B cell (primary cell): Measurements from ENCODE around the gene KCNQ1OT1. TPM values are rescaled to one million over a fixed set of nuclear protein-coding genes. Genes with fewer than 3 reads are reported as not detected.

Experiments
- ATAC-seq: fragments of 200-7000 bp; cut with Tn5 transposase; one replicate; pipeline ENCODE4 v1.10.0; 2021; ENCODE audit warnings: low read depth, mild to moderate bottlenecking, moderate number of reproducible peaks, moderate library complexity
- CTCF ChIA-PET: fragments of 350-600 bp; sonication (Branson Sonifier 250); formaldehyde crosslinking; loops from one replicate; lab custom pipeline; 2021; ENCODE audit warnings: antibody characterized with exemption, inconsistent platforms; lab: Charles Lee
- POLR2A ChIA-PET: fragments of 350-600 bp; sonication (Branson Sonifier 250); formaldehyde crosslinking; loops from one replicate; lab custom pipeline; 2021; ENCODE audit warnings: antibody characterized with exemption; lab: Charles Lee
- DNase-seq: peaks from one replicate; pipeline ENCODE4 v3.0.0; 2013
- H2AFZ ChIP-seq: 2 replicates; pipeline ENCODE4 v1.6.1; 2012; ENCODE audit warnings: mild to moderate bottlenecking, low read depth, low read length; ENCODE audit not compliant: insufficient read depth, poor library complexity, severe bottlenecking
- H3K27ac ChIP-seq, 2 donors: 1 replicate in 1 of 2; 2 replicates in 1 of 2; pipeline ENCODE4 v1.5.1; 2012 to 2013; ENCODE audit warnings: low read length in 2 of 2, mild to moderate bottlenecking in 2 of 2, moderate library complexity in 1 of 2
- H3K27me3 ChIP-seq, 4 experiments: fragments of 200-600 bp in 1 of 4; sonication (generic) in 1 of 4; replicated peaks in 1 of 4; 1 replicate in 2 of 4; 2 replicates in 2 of 4; pipeline versions ENCODE4 v1.6.1 to v1.7.0; 2013 to 2016; ENCODE audit warnings: low read length in 3 of 4, mild to moderate bottlenecking in 2 of 4, mixed read lengths in 1 of 4, moderate library complexity in 1 of 4; ENCODE audit not compliant: insufficient read depth in 4 of 4, control insufficient read depth in 3 of 4; ENCODE audit errors: control extremely low read depth in 1 of 4
- H3K36me3 ChIP-seq, 2 experiments: replicated peaks in 1 of 2; 1 replicate in 1 of 2; 2 replicates in 1 of 2; pipeline versions ENCODE4 v1.6.1 to v1.7.1; 2013; ENCODE audit warnings: low read length in 1 of 2; ENCODE audit not compliant: insufficient read depth in 2 of 2, control insufficient read depth in 1 of 2; ENCODE audit errors: control extremely low read depth in 1 of 2, extremely low read depth in 1 of 2
- H3K4me1 ChIP-seq, 2 donors: fragments of 200-600 bp in 1 of 2; sonication (generic) in 1 of 2; 1 replicate in 1 of 2; 2 replicates in 1 of 2; pipeline versions ENCODE4 v1.5.1 to v1.6.1; 2013 to 2017; ENCODE audit warnings: low read length in 2 of 2; ENCODE audit not compliant: control insufficient read depth in 2 of 2, insufficient read depth in 2 of 2
- H3K4me2 ChIP-seq: replicated peaks from 2 replicates; pipeline ENCODE3; 2012; ENCODE audit warnings: mild to moderate bottlenecking, low read depth, low read length; ENCODE audit not compliant: poor library complexity, severe bottlenecking
- H3K4me3 ChIP-seq, 5 experiments: fragments of 200-600 bp in 1 of 5; sonication (generic) in 1 of 5; 1 replicate in 3 of 5; 2 replicates in 2 of 5; pipeline versions ENCODE4 v1.5.1 to v1.7.0; 2011 to 2016; ENCODE audit warnings: low read length in 4 of 5, mild to moderate bottlenecking in 4 of 5, low read depth in 2 of 5, control low read depth in 1 of 5, moderate library complexity in 1 of 5; ENCODE audit not compliant: insufficient read depth in 1 of 5; ENCODE audit errors: control extremely low read depth in 1 of 5, extremely low read depth in 1 of 5
- H3K79me2 ChIP-seq: fragments of 200-600 bp; sonication (generic); one replicate; pipeline ENCODE4 v1.6.0; 2016; ENCODE audit warnings: low read length; ENCODE audit not compliant: control insufficient read depth, insufficient read depth
- H3K9ac ChIP-seq: fragments of 200-600 bp; sonication (generic); 2 replicates; pipeline ENCODE4 v1.6.1; 2017; ENCODE audit warnings: mild to moderate bottlenecking, low read length, moderate library complexity
- H3K9me3 ChIP-seq, 3 donors: one replicate each; pipeline versions ENCODE4 v1.6.1 to v1.7.1; 2013; ENCODE audit warnings: low read length in 2 of 3; ENCODE audit not compliant: control insufficient read depth in 2 of 3, insufficient read depth in 1 of 3; ENCODE audit errors: control extremely low read depth in 1 of 3
- H4K20me1 ChIP-seq: 2 replicates; pipeline ENCODE4 v1.6.0; 2012; ENCODE audit warnings: mild to moderate bottlenecking, low read length; ENCODE audit not compliant: insufficient read depth, control insufficient read depth, poor library complexity, severe bottlenecking
- H3K27ac Mint-ChIP-seq: one replicate; pipeline ENCODE4 v1.8.0; 2021; ENCODE audit warnings: mixed read lengths
- H3K27me3 Mint-ChIP-seq: one replicate; pipeline ENCODE4 v1.8.0; 2021; ENCODE audit warnings: mixed read lengths
- H3K4me1 Mint-ChIP-seq: one replicate; pipeline ENCODE4 v1.8.0; 2021; ENCODE audit warnings: mixed read lengths
- H3K4me3 Mint-ChIP-seq: one replicate; pipeline ENCODE4 v1.8.0; 2021; ENCODE audit warnings: mixed read lengths
- H3K9me3 Mint-ChIP-seq: one replicate; pipeline ENCODE4 v1.8.0; 2022; ENCODE audit warnings: mixed read lengths; ENCODE audit not compliant: insufficient read depth
- CTCF ChIP-seq: fragments of 200-600 bp; IDR thresholded peaks from one replicate; pipeline ENCODE4 v1.8.0; 2022; ENCODE audit warnings: antibody characterized with exemption, mild to moderate bottlenecking
- EZH2 ChIP-seq: IDR thresholded peaks from 2 replicates; pipeline ENCODE4 v1.6.1; 2012; ENCODE audit warnings: borderline replicate concordance, low read depth, mild to moderate bottlenecking, moderate library complexity, low read length; ENCODE audit not compliant: insufficient read depth, poor library complexity, severe bottlenecking
- WGBS: methylation state at CpG from one replicate; pipeline ENCODE4 v1.1.5; 2013; ENCODE audit warnings: missing lambda C conversion rate; ENCODE audit not compliant: insufficient coverage; 5-methylcytosine and 5-hydroxymethylcytosine counted together
- intact Hi-C: fragments of 100-400 bp; cut with micrococcal nuclease; formaldehyde crosslinking; loops from one replicate; pipeline ENCODE4 v1.10.0; 2022
- polyA plus RNA-seq: library from polyadenylated mRNA; depleted of rRNA; stranded (reverse); fragments of >200 nt; gene quantifications from 2 replicates; pipeline ENCODE4 v1.2.3, GENCODE V29; 2012
- total RNA-seq, 2 donors: library from RNA; stranded (reverse); fragments of 120-200 nt in 1 of 2; gene quantifications; 1 replicate in 1 of 2; 2 replicates in 1 of 2; pipeline versions ENCODE4 v1.2.3 to v1.2.4, GENCODE V29; 2013 to 2022

KCNQ1OT1 gene
- total and polyA plus RNA-seq, 2 donors (not counting 1 experiment from before 2014, with no cell fraction given): 0.03 to 0.89 TPM

GRCh38 chr11:2584812-2585565 is 114.8 kb downstream of the KCNQ1OT1 start:
- no peaks in the 10 kb centered on the region for H4K20me1 ChIP-seq
- 95% methylated on average over 16 of the region's 18 CpGs for WGBS
- H3K4me3 ChIP-seq: no peak overlapping the region
- CTCF ChIA-PET: no interaction called here
- H3K79me2 ChIP-seq: no peaks in the 10 kb centered on the region
- no peaks in the 10 kb centered on the region for H3K27me3 ChIP-seq
- H3K27ac Mint-ChIP-seq: no peak overlapping the region
- H3K4me1 Mint-ChIP-seq: no peaks in the 10 kb centered on the region
- no peak overlapping the region for H3K27ac ChIP-seq
- H2AFZ ChIP-seq: no peak overlapping the region
- intact Hi-C loops: no loop called here
- ATAC-seq (no peak), DNase-seq (no peak)
- H3K9ac ChIP-seq: no peak overlapping the region
- no peaks in the 10 kb centered on the region for H3K9me3 Mint-ChIP-seq
- peaks cover 0 to 11% of the 10 kb centered on the region in 2 experiments for H3K36me3 ChIP-seq
- H3K4me2 ChIP-seq: no peak overlapping the region
- H3K27me3 Mint-ChIP-seq: no peaks in the 10 kb centered on the region
- POLR2A ChIA-PET: no interaction called here
- no peaks in the 10 kb centered on the region for H3K4me1 ChIP-seq
- TF ChIP-seq CTCF (no peak), EZH2 (no peak)
- H3K9me3 ChIP-seq: no peaks in the 10 kb centered on the region
- H3K4me3 Mint-ChIP-seq: no peak overlapping the region

- no peak overlapping the region for H3K27ac Mint-ChIP-seq
- DNase-seq (no peak), ATAC-seq (no peak)
- H3K4me3 ChIP-seq: no peak overlapping the region
- H2AFZ ChIP-seq: no peak overlapping the region
- no peak for TF ChIP-seq EZH2
- H3K79me2 ChIP-seq: no peaks in the 10 kb centered on the region
- H3K4me1 ChIP-seq: no peaks in the 10 kb centered on the region
- intact Hi-C loops: no loop called here
- H3K4me1 Mint-ChIP-seq: no peaks in the 10 kb centered on the region
- no peak overlapping the region for H3K4me3 Mint-ChIP-seq
- ChIA-PET POLR2A (no interaction called here), CTCF (no interaction called here)
- no peak overlapping the region for H3K27ac ChIP-seq
- no peaks in the 10 kb centered on the region for H4K20me1 ChIP-seq
- WGBS: 92% methylated on average over 3 of the region's 4 CpGs
- H3K9me3 Mint-ChIP-seq: no peaks in the 10 kb centered on the region
- peaks cover 0 to 9% of the 10 kb centered on the region in 2 experiments for H3K36me3 ChIP-seq
- no peaks in the 10 kb centered on the region for H3K27me3 Mint-ChIP-seq
- H3K9me3 ChIP-seq: no peaks in the 10 kb centered on the region
- H3K4me2 ChIP-seq: no peak overlapping the region
- no peak overlapping the region for H3K9ac ChIP-seq
- H3K27me3 ChIP-seq: no peaks in the 10 kb centered on the region
Observed at GRCh38 chr11:2584434-2584811, 115.4 kb downstream of the KCNQ1OT1 start.
